HG02642 (cell line): ENCODE measurements around the gene SYNE2.

Source experiments
- ATAC-seq: cut with Tn5 transposase; IDR thresholded peaks from one replicate; pipeline ENCODE4 v1.9.1; 2021; ENCODE audit warnings: mild to moderate bottlenecking; ENCODE audit not compliant: unreplicated experiment, poor library complexity

Gene SYNE2

GRCh38 chr14:63952933-63953437 is 100.2 kb downstream of the SYNE2 start:
- ATAC-seq = no peak

DNA sequence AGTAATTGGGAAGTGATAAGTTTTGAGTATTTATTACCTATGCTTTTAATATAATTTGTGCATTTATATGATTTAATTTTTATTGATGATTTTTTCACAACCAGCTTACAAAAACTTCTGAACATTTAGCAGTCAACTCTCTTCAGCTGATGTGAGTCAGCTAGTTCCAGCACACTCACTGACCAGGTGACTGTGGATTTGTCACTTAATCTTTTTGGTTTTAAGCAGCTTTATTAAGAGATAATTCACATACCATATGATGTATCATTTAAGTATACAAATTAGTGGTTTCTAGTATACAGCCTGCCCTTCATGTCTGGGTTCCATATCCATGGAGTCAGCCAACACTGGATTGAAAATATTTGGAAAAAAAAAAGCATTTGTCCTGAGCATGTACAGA is 103.5 kb downstream of the SYNE2 start:
- no peak for ATAC-seq

DNA sequence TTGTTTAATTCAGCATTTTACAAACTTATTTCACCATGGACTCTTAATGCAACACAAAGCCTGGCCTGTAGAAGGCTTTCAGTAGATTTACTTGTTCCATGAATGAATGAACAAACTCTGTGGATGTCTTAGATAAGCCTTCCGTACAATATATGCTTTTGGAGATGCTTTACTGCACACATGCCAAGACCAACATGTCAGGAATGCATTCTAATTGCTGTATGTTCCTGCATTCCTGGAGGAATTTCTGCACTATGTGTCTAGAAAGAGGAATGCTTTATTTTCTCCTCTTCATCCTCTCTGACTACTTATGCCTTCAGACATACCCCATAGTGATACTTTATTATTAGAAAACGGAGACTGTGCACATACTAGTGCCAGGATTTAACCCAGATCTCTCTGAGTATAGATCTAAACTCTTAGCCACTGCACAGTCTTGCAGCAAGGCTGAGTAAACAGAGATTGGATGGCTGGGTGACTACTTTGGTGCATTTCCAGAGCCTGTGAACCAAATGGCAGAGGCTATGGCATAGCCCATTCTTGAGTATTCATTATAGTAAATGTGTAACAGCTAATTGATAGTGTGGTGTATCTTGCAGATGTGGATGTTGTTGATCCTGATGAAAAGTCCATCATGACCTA is 108.2 kb downstream of the SYNE2 start:
- no peak for ATAC-seq

- no peak for ATAC-seq
Observed at GRCh38 chr14:63962906-63963305, 110.1 kb downstream of the SYNE2 start.

DNA sequence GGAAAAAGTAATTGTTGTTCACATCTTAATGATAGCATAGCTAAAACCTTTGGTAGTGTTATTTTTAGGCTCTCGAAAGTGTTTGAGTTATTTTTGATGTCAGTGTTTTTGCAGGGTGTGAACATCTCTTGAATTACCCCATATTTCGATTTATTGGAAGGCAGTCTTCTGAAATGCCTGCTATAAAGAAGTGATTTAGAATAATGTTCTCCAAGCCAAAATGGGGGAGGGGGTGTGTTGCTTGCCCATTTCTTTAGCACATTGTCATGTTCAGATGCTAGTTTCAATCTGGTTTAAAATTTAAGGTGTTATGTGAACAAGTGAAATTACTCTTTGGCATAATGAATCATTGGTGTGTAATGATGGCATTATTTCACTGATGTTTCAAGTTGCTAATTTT is 110.6 kb downstream of the SYNE2 start:
- no peak for ATAC-seq

DNA sequence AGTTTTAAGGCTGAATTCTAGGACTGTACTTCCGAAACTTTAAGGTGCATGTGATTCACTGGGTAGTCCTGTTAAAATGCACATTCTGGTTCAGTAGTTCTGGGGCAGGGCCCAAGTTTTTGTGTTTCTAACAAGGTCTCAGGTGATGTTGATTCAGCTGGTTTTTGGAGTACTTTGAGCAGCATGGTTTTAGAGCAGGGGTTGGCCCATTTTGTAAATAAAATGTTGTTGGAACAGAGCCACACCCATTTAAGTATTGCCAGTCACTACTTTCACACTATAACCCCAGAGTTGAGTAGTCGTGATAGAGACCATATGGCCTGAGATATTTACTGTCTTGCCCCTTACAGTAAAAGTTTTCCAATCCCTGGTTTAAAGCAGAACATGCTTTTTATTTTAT is 111.3 kb downstream of the SYNE2 start:
- no peak for ATAC-seq

DNA sequence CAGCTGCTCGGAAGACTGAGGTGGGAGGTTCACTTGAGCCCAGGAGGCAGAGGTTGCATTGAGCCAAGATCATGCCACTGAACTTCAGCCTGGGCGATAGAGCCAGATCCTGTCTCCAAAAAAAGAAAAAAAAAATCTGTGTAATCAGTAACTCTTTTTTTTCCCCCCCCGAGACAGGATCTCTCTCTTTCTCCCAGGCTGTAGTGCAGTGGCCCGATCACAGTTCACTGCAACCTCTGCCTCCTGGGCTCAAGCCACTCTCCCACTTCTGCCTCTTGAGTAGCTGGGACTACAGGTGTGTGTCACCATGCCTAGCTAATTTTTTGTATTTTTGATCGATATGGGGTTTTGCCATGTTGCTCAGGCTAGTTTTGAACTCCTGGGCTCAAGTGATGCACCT is 113.6 kb downstream of the SYNE2 start:
- ATAC-seq = no peak

DNA sequence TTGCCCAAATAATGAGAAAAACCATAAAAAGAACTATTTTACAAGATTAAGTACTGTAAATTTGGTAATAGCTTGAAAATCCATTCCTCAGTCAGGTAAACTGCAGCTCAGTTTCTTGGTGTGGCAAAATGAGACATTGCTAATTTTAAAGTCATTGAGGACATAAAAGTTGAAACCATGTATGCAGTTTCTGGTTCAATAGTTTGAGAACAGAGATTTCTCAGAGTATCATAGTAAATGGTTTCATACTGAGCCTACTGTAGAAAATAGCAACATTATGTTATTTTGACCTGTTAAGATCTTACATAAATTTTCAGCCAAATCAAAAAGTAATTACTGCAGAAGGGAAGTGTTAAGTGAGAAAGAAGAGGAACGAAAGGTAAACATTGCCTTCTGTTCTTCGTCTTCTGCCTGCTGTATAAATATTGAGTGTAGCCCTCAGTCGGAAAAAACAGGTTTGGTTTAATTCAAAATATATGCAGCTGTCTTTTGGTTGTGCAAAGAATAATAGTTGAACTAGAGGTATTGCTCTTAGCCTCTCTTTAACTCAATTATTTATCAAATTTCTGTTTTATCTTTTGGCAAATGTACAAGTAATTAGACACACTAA is 119.6 kb downstream of the SYNE2 start:
- no peak for ATAC-seq

GRCh38 chr14:63974176-63974575 is 121.4 kb downstream of the SYNE2 start:
- no peak for ATAC-seq

GRCh38 chr14:63981569-63981968 is 128.8 kb downstream of the SYNE2 start:
- ATAC-seq = no peak

- ATAC-seq = no peak
Observed at GRCh38 chr14:63982156-63982555, 129.4 kb downstream of the SYNE2 start.

GRCh38 chr14:63982629-63983028 is 129.8 kb downstream of the SYNE2 start:
- no peak for ATAC-seq

DNA sequence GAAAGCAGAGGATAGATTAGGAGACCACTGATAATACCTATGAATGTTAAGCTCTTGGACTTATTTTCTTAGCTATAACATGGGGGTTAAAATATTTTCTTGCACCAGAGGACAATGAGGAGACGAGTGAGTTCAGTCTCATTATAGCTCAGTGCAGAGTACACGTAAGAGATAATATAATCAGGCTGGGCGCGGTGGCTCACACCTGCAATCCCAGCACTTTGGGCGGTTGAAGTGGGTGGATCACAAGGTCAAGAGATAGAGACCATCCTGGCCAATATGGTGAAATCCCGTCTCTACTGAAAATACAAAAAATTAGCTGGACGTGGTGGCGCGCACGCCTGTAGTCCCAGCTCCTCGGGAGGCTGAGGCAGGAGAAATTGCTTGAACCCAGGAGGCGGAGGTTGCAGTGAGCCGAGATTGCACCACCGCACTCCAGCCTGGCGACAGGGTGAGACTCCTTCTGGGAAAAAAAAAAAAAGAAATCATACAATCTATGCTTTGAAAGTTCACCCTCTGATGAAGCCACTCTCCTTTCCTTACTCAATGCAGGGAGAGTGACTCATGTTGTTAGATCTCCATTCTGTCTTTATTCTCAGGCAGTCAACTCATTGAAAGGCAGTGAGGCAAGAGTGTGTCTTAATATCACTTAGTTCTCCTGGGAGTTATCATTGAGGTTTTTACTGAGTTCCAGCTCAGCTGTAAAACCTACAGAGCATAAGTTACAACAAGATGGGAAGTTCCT is 134.2 kb downstream of the SYNE2 start:
- no peak for ATAC-seq

DNA sequence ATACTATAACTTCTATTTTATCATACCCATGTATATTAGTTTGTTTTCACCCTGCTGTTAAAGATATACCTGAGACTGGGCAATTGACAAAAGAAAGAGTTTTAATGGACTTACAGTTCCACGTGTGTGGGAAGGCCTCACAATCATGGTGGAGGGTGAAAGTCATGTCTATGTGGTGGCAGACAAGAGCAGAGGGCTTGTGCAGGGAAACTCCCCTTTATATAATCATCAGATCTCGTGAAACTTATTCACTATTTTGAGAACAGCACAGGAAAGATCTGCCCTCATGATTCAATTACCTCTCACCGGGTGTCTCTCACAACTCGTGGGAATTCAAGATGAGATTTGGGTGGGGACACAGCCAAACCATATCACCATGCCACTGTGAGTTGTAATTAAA is 135.8 kb downstream of the SYNE2 start:
- no peak for ATAC-seq

DNA sequence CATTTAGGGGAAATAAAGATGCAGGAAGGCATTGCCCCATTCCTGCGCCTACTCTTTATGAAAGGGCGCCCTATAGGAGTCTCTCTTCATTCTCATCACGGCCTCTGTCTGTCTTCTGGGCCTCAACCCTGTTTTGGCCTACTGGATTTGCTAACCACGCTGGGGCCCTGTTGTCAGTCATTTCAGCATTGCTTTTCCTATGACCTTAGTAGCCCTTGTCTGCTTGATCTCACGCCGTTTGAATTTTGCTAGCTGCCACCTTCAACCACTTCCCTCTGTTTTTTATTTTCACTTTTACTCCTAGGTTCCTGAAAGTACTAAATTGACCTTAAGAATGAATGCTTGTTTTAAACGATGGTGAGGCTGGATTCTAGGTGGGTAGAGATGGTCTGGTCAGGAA is 139.0 kb downstream of the SYNE2 start:
- ATAC-seq = no peak

DNA sequence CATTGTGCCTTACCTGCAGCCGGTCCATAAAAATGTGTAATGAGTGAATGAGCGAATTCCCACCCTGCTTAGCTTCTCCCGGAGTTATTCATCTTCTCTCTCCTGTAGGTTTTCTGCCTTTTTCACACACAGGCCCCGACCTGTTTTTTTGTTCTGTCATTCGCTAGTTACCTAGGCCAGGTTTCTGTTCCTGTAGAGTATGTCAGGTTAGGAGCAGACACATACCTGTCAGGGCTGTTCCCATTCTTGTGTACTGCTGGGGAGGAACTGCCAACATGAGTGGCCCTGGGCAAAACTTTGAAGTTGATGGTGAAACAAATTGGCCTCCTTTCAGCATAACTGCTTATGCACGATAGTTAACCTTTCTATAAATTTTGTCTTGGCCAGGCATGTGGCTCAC is 140.1 kb downstream of the SYNE2 start:
- ATAC-seq = no peak

DNA sequence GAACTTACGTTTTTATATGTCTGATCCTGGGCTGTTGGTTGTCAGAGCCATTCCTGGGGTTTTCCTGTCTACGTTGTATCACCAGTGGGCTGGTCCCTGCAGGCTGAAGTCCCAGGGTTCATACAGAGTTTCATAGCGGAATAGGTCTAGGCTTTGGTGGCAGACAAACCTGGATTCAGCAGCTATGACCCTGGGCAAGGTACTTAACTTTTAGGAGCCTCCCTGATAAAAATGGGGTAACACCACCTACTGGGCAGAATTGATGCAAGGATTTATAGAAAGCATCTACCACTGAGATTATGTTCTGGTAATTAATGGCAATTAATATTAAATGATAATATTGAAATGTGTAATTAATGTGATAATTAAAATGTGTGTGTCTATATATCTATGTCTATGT is 141.2 kb downstream of the SYNE2 start:
- no peak for ATAC-seq

DNA sequence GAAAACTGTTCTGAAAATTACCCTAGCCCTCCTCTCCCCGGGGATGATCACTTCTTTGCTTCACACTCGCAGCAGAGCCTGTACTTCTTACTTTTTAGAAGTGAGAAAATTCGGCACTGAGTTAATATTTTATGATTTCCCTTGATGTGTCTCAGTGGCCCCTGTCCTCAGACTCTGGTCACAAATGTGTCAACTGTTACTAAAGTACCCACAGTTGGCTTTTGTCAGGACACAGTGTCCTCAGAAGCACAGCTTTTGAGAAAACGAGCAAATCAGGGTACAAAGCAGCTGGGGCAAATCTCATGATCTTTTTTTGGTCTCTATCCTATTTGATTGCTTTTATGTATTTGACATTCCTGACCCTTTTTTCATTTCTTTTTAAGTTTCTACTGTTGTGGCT is 142.5 kb downstream of the SYNE2 start:
- ATAC-seq = no peak

GRCh38 chr14:63996016-63996415 is 143.2 kb downstream of the SYNE2 start:
- ATAC-seq = no peak

DNA sequence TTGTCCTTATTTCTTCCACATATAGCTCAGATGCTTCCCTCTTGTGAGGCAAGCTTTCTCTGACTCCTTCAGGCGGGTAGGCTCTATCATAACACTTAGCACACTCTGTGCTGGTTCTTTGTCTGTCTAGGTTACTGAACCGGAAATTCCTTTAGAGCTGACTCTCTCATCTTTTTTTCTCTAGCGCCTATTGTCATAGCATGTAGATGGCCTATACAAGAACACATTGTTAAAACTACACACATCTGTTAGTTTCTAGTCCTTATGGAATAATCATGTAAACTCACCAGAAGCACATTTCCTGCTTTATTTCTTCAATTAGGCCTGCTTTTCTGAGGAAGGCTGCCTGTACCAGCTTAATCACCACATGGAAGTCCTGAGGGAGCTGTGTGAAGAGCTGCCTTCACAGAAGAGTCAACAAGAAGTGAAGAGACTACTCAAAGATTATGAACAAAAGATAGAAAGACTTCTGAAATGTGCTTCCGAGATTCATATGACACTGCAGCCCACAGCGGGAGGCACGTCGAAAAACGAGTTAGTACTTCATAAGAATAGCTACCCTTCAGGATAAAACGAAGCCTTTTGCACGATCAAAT is 143.9 kb downstream of the SYNE2 start:
- no peak for ATAC-seq

DNA sequence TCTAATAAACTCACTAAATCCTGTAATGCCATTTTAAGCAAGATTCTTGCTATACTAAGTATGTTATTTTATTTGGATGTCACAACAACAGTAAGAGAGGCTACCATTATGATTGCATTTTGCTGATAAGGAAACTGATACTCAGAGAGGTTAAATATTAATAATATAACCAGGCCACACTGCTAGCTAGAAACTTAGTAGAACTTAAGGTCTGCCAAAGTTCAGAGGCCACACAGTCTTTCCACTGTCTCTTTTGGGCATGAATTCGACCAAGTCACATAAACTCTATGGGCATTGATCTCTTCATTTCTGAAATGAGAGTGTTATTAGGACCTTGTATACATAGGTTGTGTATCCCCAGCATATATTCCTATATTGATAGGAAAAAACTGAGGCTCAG is 147.9 kb downstream of the SYNE2 start:
- ATAC-seq = no peak
